Measurements from ENCODE around the gene RABGAP1L.

- TF ChIP-seq, protein P1, sequence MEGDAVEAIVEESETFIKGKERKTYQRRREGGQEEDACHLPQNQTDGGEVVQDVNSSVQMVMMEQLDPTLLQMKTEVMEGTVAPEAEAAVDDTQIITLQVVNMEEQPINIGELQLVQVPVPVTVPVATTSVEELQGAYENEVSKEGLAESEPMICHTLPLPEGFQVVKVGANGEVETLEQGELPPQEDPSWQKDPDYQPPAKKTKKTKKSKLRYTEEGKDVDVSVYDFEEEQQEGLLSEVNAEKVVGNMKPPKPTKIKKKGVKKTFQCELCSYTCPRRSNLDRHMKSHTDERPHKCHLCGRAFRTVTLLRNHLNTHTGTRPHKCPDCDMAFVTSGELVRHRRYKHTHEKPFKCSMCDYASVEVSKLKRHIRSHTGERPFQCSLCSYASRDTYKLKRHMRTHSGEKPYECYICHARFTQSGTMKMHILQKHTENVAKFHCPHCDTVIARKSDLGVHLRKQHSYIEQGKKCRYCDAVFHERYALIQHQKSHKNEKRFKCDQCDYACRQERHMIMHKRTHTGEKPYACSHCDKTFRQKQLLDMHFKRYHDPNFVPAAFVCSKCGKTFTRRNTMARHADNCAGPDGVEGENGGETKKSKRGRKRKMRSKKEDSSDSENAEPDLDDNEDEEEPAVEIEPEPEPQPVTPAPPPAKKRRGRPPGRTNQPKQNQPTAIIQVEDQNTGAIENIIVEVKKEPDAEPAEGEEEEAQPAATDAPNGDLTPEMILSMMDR (conservative IDR thresholded peaks at IDR 0.05; ENCODE audit: low read depth, low read length), result peak; percentile 77
- TF ChIP-seq BHLHE40 (IDR thresholded peaks at IDR 0.05; ENCODE audit: low read depth, low read length), result no peak
- TF ChIP-seq, protein P2, sequence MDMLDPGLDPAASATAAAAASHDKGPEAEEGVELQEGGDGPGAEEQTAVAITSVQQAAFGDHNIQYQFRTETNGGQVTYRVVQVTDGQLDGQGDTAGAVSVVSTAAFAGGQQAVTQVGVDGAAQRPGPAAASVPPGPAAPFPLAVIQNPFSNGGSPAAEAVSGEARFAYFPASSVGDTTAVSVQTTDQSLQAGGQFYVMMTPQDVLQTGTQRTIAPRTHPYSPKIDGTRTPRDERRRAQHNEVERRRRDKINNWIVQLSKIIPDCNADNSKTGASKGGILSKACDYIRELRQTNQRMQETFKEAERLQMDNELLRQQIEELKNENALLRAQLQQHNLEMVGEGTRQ (IDR thresholded peaks at IDR 0.05; ENCODE audit: low read depth, low read length), result no peak
- no peak for TF ChIP-seq POLR2A (IDR thresholded peaks at IDR 0.05; ENCODE audit: low read depth, low read length)
- TF ChIP-seq CHD1 (IDR thresholded peaks at IDR 0.05; ENCODE audit: low read depth, low read length), result no peak
- TF ChIP-seq FOS (IDR thresholded peaks at IDR 0.05; ENCODE audit: low read depth, low read length), result no peak
- no peak for TF ChIP-seq RFX5 (IDR thresholded peaks at IDR 0.05; ENCODE audit: low read depth, low read length)
- TF ChIP-seq MAFK (IDR thresholded peaks at IDR 0.05; ENCODE audit: low read depth, low read length), result no peak
- no peak for TF ChIP-seq MXI1 (IDR thresholded peaks at IDR 0.05; ENCODE audit: borderline replicate concordance, low read depth, low read length)
Measured at GRCh38 chr1:174217787-174218574, 58.7 kb downstream of the RABGAP1L start.
